ENCODE measurements around the gene MOV10L1. TPM values are rescaled to one million over a fixed set of nuclear protein-coding genes. Genes with fewer than 3 reads are reported as not detected.

MOV10L1 gene
- total RNA-seq, 1 experiment from 2014 or later = not detected

GRCh38 chr22:50197856-50198623 lies 108.2 kb downstream of the MOV10L1 start:
- peaks cover under 1% of the 10 kb centered on the region for H3K9me3 ChIP-seq (ENCODE audit: low read depth, low read length, poor library complexity, severe bottlenecking)
- no peak overlapping the region for H3K27ac ChIP-seq (ENCODE audit: low read depth, low read length, poor library complexity, severe bottlenecking)
- H3K4me3 ChIP-seq (ENCODE audit: low read depth, low read length, poor library complexity, severe bottlenecking) = no peak overlapping the region
- ChIA-PET POLR2A (ENCODE audit: low non-redundant PET) (interaction anchor here (0.6 kb wide), 1 partner anchor 117 kb away, joined by 4 read pairs; no protein-coding TSS in a partner anchor), CTCF (no interaction called here)
- intact Hi-C loops (cut with micrococcal nuclease; ENCODE audit: unreplicated experiment) = no loop called here
- H3K27me3 ChIP-seq (replicated peaks; ENCODE audit: insufficient read depth, low read depth, low read length, poor library complexity) = no peaks in the 10 kb centered on the region
- no TSS peak for BruUV-seq (replicated peaks)
- H3K36me3 ChIP-seq (ENCODE audit: insufficient read depth, low read length, poor library complexity, severe bottlenecking) = peaks cover 47% of the 10 kb centered on the region
- no peak for DNase-seq (ENCODE audit: low spot score)
- H3K4me1 ChIP-seq (ENCODE audit: insufficient read depth, low read length, poor library complexity, severe bottlenecking) = peaks cover 10% of the 10 kb centered on the region
- TF ChIP-seq EZH2 (IDR thresholded peaks at IDR 0.05; ENCODE audit: borderline replicate concordance, low read depth, low read length, poor library complexity, severe bottlenecking) = no peak
- TF ChIP-seq, protein P1, sequence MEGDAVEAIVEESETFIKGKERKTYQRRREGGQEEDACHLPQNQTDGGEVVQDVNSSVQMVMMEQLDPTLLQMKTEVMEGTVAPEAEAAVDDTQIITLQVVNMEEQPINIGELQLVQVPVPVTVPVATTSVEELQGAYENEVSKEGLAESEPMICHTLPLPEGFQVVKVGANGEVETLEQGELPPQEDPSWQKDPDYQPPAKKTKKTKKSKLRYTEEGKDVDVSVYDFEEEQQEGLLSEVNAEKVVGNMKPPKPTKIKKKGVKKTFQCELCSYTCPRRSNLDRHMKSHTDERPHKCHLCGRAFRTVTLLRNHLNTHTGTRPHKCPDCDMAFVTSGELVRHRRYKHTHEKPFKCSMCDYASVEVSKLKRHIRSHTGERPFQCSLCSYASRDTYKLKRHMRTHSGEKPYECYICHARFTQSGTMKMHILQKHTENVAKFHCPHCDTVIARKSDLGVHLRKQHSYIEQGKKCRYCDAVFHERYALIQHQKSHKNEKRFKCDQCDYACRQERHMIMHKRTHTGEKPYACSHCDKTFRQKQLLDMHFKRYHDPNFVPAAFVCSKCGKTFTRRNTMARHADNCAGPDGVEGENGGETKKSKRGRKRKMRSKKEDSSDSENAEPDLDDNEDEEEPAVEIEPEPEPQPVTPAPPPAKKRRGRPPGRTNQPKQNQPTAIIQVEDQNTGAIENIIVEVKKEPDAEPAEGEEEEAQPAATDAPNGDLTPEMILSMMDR (conservative IDR thresholded peaks at IDR 0.05; ENCODE audit: low read depth, low read length) = no peak

DNA sequence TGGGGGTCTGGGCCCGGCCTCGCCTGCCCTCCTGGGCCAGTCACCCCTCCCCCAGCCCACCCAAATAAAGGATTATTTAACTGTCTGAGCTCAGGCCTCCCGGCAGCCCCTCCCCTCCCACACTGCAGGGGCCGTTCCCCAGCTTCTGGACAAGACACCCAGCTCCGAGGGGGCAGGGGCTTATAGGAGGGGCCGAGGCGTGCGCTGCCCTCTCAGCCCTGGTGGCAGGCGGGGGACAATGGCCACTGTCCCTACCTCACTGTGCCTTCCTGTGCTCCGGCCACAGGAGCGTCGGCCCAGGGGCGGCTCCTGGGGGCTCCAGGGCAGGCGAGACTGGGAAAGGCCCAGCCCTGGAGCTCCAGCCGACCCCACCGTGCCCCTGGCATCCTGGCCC lies 108.8 kb downstream of the MOV10L1 start:
- no peak for DNase-seq (ENCODE audit: low spot score)
- intact Hi-C loops (cut with micrococcal nuclease; ENCODE audit: unreplicated experiment) = no loop called here
- Histone ChIP-seq H3K27me3 (replicated peaks; ENCODE audit: insufficient read depth, low read depth, low read length, poor library complexity) (no peaks in the 10 kb centered on the region), H3K4me3 (ENCODE audit: low read depth, low read length, poor library complexity, severe bottlenecking) (no peak overlapping the region), H3K27ac (ENCODE audit: low read depth, low read length, poor library complexity, severe bottlenecking) (no peak overlapping the region), H3K36me3 (ENCODE audit: insufficient read depth, low read length, poor library complexity, severe bottlenecking) (peaks cover 49% of the 10 kb centered on the region), H3K4me1 (ENCODE audit: insufficient read depth, low read length, poor library complexity, severe bottlenecking) (peaks cover 10% of the 10 kb centered on the region), H3K9me3 (ENCODE audit: low read depth, low read length, poor library complexity, severe bottlenecking) (peaks cover 5% of the 10 kb centered on the region)
- ChIA-PET POLR2A (ENCODE audit: low non-redundant PET) (interaction anchor here (0.6 kb wide), 1 partner anchor 116 kb away, joined by 4 read pairs; no protein-coding TSS in a partner anchor), CTCF (no interaction called here)
- no TSS peak for BruUV-seq (replicated peaks)
- TF ChIP-seq, protein P1 (conservative IDR thresholded peaks at IDR 0.05; ENCODE audit: low read depth, low read length) = no peak
- TF ChIP-seq EZH2 (IDR thresholded peaks at IDR 0.05; ENCODE audit: borderline replicate concordance, low read depth, low read length, poor library complexity, severe bottlenecking) = no peak

GRCh38 chr22:50199251-50199721 lies 109.5 kb downstream of the MOV10L1 start:
- Histone ChIP-seq H3K27me3 (replicated peaks; ENCODE audit: insufficient read depth, low read depth, low read length, poor library complexity) (no peaks in the 10 kb centered on the region), H3K27ac (ENCODE audit: low read depth, low read length, poor library complexity, severe bottlenecking) (no peak overlapping the region), H3K4me1 (ENCODE audit: insufficient read depth, low read length, poor library complexity, severe bottlenecking) (peaks cover 10% of the 10 kb centered on the region), H3K36me3 (ENCODE audit: insufficient read depth, low read length, poor library complexity, severe bottlenecking) (peaks cover 44% of the 10 kb centered on the region), H3K9me3 (ENCODE audit: low read depth, low read length, poor library complexity, severe bottlenecking) (peaks cover 5% of the 10 kb centered on the region), H3K4me3 (ENCODE audit: low read depth, low read length, poor library complexity, severe bottlenecking) (no peak overlapping the region)
- DNase-seq (ENCODE audit: low spot score) = no peak
- ChIA-PET CTCF (no interaction called here), POLR2A (ENCODE audit: low non-redundant PET) (no interaction called here)
- intact Hi-C loops (cut with micrococcal nuclease; ENCODE audit: unreplicated experiment) = no loop called here
- BruUV-seq (replicated peaks) = no TSS peak
- no peak for TF ChIP-seq EZH2 (IDR thresholded peaks at IDR 0.05; ENCODE audit: borderline replicate concordance, low read depth, low read length, poor library complexity, severe bottlenecking)
- TF ChIP-seq, protein P1 (conservative IDR thresholded peaks at IDR 0.05; ENCODE audit: low read depth, low read length) = no peak
